ENCODE results near the gene QRFP. TPM values are rescaled to one million over a fixed set of nuclear protein-coding genes. Genes with fewer than 3 reads are reported as not detected.

Gene QRFP
- total and polyA plus RNA-seq, 9 donors = not detected

DNA sequence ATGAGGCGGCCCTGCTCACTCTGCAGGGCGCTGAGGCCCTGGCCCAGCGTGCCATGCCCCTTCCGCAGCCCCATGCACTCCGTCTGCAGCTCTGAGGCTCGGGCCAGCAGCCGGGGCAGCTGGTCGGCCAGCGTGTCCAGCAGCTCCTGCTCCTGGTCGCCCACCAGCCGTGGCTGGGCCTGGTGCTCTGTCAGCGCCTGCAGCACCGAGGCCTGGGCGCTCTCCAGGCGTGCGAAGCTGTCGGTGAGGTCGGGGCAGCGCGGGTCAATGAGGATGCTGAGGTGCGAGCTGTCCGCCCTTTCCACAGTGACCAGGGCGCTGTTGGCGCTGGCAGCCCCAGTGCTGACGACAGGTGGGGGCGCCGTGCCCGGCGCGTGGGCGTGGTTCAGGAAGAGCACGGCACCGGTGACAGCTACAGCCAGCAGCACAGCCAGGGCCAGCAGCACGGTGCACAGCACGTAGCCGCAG is 33.0 kb upstream of the QRFP start:
- intact Hi-C loops (cut with DNase I) = loop anchor here in 1 of 4 donors (10.0 kb wide), 2 partner anchors 55 to 165 kb away; no protein-coding TSS in a partner anchor
- TF ChIP-seq, protein P1, sequence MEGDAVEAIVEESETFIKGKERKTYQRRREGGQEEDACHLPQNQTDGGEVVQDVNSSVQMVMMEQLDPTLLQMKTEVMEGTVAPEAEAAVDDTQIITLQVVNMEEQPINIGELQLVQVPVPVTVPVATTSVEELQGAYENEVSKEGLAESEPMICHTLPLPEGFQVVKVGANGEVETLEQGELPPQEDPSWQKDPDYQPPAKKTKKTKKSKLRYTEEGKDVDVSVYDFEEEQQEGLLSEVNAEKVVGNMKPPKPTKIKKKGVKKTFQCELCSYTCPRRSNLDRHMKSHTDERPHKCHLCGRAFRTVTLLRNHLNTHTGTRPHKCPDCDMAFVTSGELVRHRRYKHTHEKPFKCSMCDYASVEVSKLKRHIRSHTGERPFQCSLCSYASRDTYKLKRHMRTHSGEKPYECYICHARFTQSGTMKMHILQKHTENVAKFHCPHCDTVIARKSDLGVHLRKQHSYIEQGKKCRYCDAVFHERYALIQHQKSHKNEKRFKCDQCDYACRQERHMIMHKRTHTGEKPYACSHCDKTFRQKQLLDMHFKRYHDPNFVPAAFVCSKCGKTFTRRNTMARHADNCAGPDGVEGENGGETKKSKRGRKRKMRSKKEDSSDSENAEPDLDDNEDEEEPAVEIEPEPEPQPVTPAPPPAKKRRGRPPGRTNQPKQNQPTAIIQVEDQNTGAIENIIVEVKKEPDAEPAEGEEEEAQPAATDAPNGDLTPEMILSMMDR (IDR thresholded peaks at IDR 0.05) = no peak
- no peak for TF ChIP-seq EP300 (IDR thresholded peaks at IDR 0.05)
- no peak for TF ChIP-seq POLR2A (IDR thresholded peaks at IDR 0.05)
- Histone ChIP-seq H3K9me3 (no peaks in the 10 kb centered on the region), H3K27me3 (no peaks in the 10 kb centered on the region), H3K27ac (no peak overlapping the region), H3K36me3 (no peaks in the 10 kb centered on the region), H3K4me1 (ENCODE audit: insufficient read depth) (no peaks in the 10 kb centered on the region), H3K4me3 (no peak overlapping the region)
- DNase-seq = no peak
- 85 to 90% (median 87%) methylated on average over 36 of the region's 36 CpGs for WGBS, 3 donors

DNA sequence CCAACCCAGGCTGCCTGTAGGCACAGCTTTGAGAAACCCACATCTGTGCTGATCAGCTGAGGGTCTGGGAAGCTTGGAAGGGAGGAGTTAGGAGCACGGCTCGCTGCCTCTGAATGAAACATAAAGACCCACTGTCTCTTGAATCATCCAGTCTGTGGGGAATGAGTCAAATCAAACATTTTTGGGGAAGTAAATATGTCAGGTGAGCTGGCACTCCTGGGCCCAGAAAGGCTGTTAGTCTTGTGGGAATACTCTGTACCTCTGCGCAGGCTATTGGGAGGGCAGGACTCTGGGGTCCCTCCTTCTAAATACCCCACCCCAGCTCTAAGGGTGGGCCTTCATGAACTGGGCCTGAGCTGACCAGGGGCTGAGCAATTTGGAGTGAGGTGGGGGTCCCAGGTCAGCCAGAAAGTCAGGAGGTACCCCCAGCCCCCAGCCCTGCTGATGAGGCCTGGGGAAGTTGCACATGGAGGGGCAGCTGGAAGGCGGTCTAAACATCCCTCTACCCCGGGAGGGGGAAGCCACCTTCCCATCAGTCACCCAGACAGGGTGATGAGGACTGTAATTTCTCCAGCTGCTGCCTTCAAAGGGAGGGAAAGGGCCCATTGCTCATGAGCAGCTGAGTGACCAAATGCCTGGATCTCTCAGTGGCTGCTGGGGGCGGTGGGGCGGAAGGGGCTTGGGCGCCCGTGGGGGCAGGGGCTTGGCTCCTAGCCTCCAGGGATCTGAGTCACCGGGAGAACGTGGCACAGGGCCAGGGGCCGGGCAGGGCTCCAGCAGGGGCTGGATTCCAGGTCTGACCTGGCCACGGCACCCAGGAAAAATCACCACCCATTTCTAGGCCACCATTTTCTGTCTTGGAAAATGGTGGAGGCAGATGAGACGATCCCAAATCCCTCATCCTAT is 31.6 kb upstream of the QRFP start:
- Histone ChIP-seq H3K9me3 (no peaks in the 10 kb centered on the region), H3K27me3 (no peaks in the 10 kb centered on the region), H3K4me3 (no peak overlapping the region), H3K27ac (no peak overlapping the region), H3K36me3 (no peaks in the 10 kb centered on the region), H3K4me1 (ENCODE audit: insufficient read depth) (no peaks in the 10 kb centered on the region)
- WGBS, 3 donors = 48 to 60% (median 53%) methylated on average over 10 to 14 of the region's 14 CpGs
- intact Hi-C loops (cut with DNase I) = no loop called here
- TF ChIP-seq POLR2A (IDR thresholded peaks at IDR 0.05) (no peak), EP300 (IDR thresholded peaks at IDR 0.05) (no peak)
- TF ChIP-seq, protein P1 (IDR thresholded peaks at IDR 0.05) = no peak
- DNase-seq = peak in 2 of 5 donors; percentile 57 to 63

DNA sequence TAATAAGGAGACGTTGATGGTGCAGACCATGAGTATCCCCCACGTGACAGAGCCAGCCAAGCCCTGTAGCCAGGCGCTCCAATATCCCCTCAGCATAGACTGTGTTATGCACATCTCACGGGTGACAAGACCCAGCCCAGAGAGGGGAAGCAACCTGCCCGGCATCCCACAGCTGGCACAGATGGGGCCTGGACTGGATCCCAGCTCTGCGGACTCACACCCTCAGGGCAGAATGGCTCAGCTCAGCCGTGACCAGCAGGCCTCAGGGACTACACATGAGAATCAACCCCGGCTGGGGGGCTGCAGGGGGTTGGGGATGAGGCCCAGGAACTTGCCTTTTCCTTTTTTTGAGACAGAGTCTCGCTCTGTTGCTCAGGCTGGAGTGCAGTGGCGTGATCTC is 30.7 kb upstream of the QRFP start:
- H3K9me3 ChIP-seq = no peaks in the 10 kb centered on the region
- no peaks in the 10 kb centered on the region for H3K4me1 ChIP-seq (ENCODE audit: insufficient read depth)
- no peaks in the 10 kb centered on the region for H3K36me3 ChIP-seq
- DNase-seq = no peak
- TF ChIP-seq, protein P1 (IDR thresholded peaks at IDR 0.05) = no peak
- no peak for TF ChIP-seq POLR2A (IDR thresholded peaks at IDR 0.05)
- no peak for TF ChIP-seq EP300 (IDR thresholded peaks at IDR 0.05)
- intact Hi-C loops (cut with DNase I) = no loop called here
- 93 to 96% (median 94%) methylated on average over 10 of the region's 10 CpGs for WGBS, 3 donors
- no peak overlapping the region for H3K27ac ChIP-seq
- no peaks in the 10 kb centered on the region for H3K27me3 ChIP-seq
- no peak overlapping the region for H3K4me3 ChIP-seq

DNA sequence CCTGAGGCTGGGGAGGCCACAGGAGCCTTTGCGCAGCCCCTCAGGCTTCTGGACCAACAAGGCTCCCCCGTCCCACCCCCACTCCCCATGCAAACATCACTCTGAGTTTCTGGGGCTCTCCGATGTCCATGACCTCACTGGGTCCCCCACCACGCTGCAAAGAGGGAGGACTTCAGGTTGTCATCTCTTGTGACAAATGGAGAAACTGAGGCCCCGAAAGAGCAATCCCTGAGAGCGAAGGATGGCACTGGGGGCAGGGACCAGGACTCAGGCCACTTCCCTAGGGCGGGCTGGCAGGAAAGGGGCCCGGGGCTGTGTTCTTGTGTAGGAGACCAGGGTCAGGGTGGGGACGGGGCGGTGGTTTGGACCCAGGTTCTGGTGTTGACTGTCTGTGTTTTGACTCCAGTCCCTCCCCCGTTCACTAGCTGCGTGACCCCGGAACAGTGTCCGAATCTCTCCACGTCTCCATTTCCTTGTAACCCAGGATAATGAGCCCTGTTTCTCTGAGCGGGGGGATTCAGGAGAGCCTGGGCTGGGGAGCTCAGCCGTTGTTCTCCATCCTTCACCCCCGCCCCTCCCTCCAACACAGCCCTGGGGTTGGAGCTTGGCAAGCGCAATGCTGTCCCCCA is 28.6 kb upstream of the QRFP start:
- Histone ChIP-seq H3K4me1 (ENCODE audit: insufficient read depth) (peaks cover 8% of the 10 kb centered on the region), H3K4me3 (no peak overlapping the region), H3K9me3 (no peaks in the 10 kb centered on the region), H3K27me3 (no peaks in the 10 kb centered on the region), H3K27ac (no peak overlapping the region), H3K36me3 (no peaks in the 10 kb centered on the region)
- DNase-seq = no peak
- intact Hi-C loops (cut with DNase I) = no loop called here
- no peak for TF ChIP-seq EP300 (IDR thresholded peaks at IDR 0.05)
- WGBS, 3 donors = 62 to 80% (median 68%) methylated on average over 19 of the region's 19 CpGs

DNA sequence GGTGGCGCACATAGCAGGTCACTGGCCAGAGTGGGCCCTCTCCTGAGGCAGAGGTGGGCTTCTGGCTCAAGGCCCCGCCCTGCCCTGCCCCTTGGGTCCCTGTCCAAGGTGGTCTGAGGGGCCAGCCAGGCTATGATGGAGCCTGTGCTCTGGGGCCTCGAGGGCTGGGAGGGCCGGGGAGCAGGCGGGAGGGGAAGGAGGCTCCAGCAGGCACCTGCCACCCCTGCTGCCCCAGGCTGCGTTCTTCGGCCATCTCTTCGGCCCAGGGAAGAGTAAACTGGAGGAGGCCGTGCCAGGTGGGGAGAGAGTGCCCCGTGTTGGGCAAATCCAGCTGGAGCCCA is 27.8 kb upstream of the QRFP start:
- Histone ChIP-seq H3K27ac (no peak overlapping the region), H3K36me3 (no peaks in the 10 kb centered on the region), H3K4me3 (no peak overlapping the region), H3K27me3 (no peaks in the 10 kb centered on the region), H3K4me1 (ENCODE audit: insufficient read depth) (peaks cover 8% of the 10 kb centered on the region), H3K9me3 (no peaks in the 10 kb centered on the region)
- intact Hi-C loops (cut with DNase I) = no loop called here
- DNase-seq = no peak
- WGBS, 3 donors = 82 to 86% (median 85%) methylated on average over 10 of the region's 10 CpGs
- TF ChIP-seq POLR2A (IDR thresholded peaks at IDR 0.05) (no peak), EP300 (IDR thresholded peaks at IDR 0.05) (no peak)
- TF ChIP-seq, protein P1 (IDR thresholded peaks at IDR 0.05) = no peak

All from ovary (tissue), 9 donors.